ENCODE measurements around the gene EXOSC5. TPM values are rescaled to one million over a fixed set of nuclear protein-coding genes. Genes with fewer than 3 reads are reported as not detected.

Gene EXOSC5
- total and polyA plus RNA-seq, 10 of the 15 experiments (the other 5 are each of a cell fraction or from before 2014, with no cell fraction given): 15.8 to 123 (median 52.7) TPM

- DNase-seq (ENCODE audit: low read depth, low spot score): no peak
- intact Hi-C loops (cut with micrococcal nuclease; ENCODE audit: unreplicated experiment) (no loop called here), in situ Hi-C loops (cut with MboI) (no loop called here)
- 98% methylated on average over 12 of the region's 12 CpGs for WGBS (ENCODE audit: insufficient coverage, insufficient replicate concordance, low lambda C conversion rate, missing lambda C conversion rate)
- ChIA-PET POLR2A (interaction anchor here (2.3 kb wide), 1 partner anchor 28 kb away, joined by 11 read pairs; no protein-coding TSS in a partner anchor), RAD21 (ENCODE audit: unreplicated experiment) (no interaction called here), SMC1A (ENCODE audit: uncharacterized antibody, unreplicated experiment) (interaction anchor here (1.4 kb wide), 1 partner anchor 46 kb away, joined by 3 read pairs; no protein-coding TSS in a partner anchor), CTCF (interaction anchor here (0.6 kb wide), 1 partner anchor 38 kb away, joined by 3 read pairs; no protein-coding TSS in a partner anchor)
- peaks cover 37% of the 10 kb centered on the region for H3K79me2 ChIP-seq (ENCODE audit: control insufficient read depth, insufficient read depth, low read length)
- H3K27me3 ChIP-seq (replicated peaks in 1 of 2; ENCODE audit: control insufficient read depth in 2 of 2, insufficient read depth in 2 of 2, low read length in 1 of 2): no peaks in the 10 kb centered on the region
- TF ChIP-seq ATF2 (IDR thresholded peaks at IDR 0.05; ENCODE audit: low read length): no peak
- no peak for TF ChIP-seq ATF3 (IDR thresholded peaks at IDR 0.05; ENCODE audit: borderline replicate concordance, extremely low read depth, low read depth, low read length)
- TF ChIP-seq ZNF384 (IDR thresholded peaks at IDR 0.05; ENCODE audit: borderline replicate concordance, low read depth, low read length): no peak
- TF ChIP-seq ZNF217 (IDR thresholded peaks at IDR 0.05): no peak
- no peak for TF ChIP-seq CBX5 (IDR thresholded peaks at IDR 0.05; ENCODE audit: low read depth)
- no peak for TF ChIP-seq RCOR1 (conservative IDR thresholded peaks at IDR 0.05; ENCODE audit: low read depth, low read length)
- no peak for TF ChIP-seq NFYB (IDR thresholded peaks at IDR 0.05; ENCODE audit: insufficient read depth, low read depth, low read length)
- TF ChIP-seq BMI1 (IDR thresholded peaks at IDR 0.05; ENCODE audit: borderline replicate concordance): no peak
- TF ChIP-seq NR2F1 (conservative IDR thresholded peaks at IDR 0.05): no peak
- no peak for TF ChIP-seq ASH2L (IDR thresholded peaks at IDR 0.05; ENCODE audit: borderline replicate concordance, low read depth)
- TF ChIP-seq NBN (IDR thresholded peaks at IDR 0.05): no peak
- no peak for TF ChIP-seq PBX3 (IDR thresholded peaks at IDR 0.05; ENCODE audit: insufficient replicate concordance, low read depth, low read length)
- no peak for TF ChIP-seq IKZF1 (conservative IDR thresholded peaks at IDR 0.05)
- TF ChIP-seq TBL1XR1 (IDR thresholded peaks at IDR 0.05; ENCODE audit: low read depth, low read length): no peak
- TF ChIP-seq LARP7 (IDR thresholded peaks at IDR 0.05): no peak
- no peak overlapping the region for H2AFZ ChIP-seq (ENCODE audit: control insufficient read depth, low read depth, low read length)
- H4K20me1 ChIP-seq (ENCODE audit: control insufficient read depth, insufficient read depth): no peaks in the 10 kb centered on the region
- ATAC-seq: no peak
- no TSS peak for BruUV-seq (replicated peaks)
- H3K27ac ChIP-seq (ENCODE audit: control insufficient read depth, insufficient read depth): no peak overlapping the region
- H3K4me3 ChIP-seq: no peak overlapping the region
- no peak for FAIRE-seq
- H3K4me2 ChIP-seq (ENCODE audit: control insufficient read depth, insufficient read depth): no peak overlapping the region
- no peaks in the 10 kb centered on the region for H3K9me3 ChIP-seq (replicated peaks; ENCODE audit: control insufficient read depth, insufficient read depth, low read length)
- H3K9ac ChIP-seq (ENCODE audit: control insufficient read depth, insufficient read depth, low read length): no peak overlapping the region
- H3K4me1 ChIP-seq (ENCODE audit: control insufficient read depth, insufficient read depth, low read length): peaks cover 21% of the 10 kb centered on the region
- peaks cover 19 to 22% of the 10 kb centered on the region in 2 experiments; a peak in 3 of 4 replicates for H3K36me3 ChIP-seq (ENCODE audit: control insufficient read depth in 2 of 2, insufficient read depth in 2 of 2, low read length in 1 of 2)
Observed at GRCh38 chr19:41392775-41393174, 4.4 kb downstream of the EXOSC5 start.

All from GM12878 (cell line).